NCI-H2081 (cell line): ENCODE measurements around the gene HSD17B13.

Source experiments
- DNase-seq, 2 experiments: peaks; one replicate each; lab custom pipeline; 2025; lab: John Stamatoyannopoulos, UW

The HSD17B13 gene

GRCh38 chr4:87266986-87267385 is 55.7 kb downstream of the HSD17B13 start:
- no peak for DNase-seq

DNA sequence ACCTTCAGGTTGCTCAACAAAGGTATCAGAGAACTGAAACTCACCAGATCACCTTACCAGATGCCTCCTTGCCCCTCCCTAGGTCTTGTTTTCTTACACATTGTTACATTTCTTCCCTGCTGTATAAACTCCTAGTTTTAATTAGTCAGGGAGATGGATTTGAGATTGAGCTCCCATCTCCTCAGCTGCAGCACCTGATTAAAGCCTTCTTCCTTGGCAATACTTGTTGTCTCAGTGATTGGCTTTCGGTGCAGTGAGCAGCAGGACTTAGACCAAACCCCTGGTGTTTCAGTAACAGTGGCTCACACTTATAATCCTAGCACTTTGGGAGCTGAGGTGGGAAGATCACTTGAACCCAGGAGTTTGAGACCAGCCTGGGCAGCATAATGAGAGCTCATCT is 59.8 kb downstream of the HSD17B13 start:
- no peak for DNase-seq

DNA sequence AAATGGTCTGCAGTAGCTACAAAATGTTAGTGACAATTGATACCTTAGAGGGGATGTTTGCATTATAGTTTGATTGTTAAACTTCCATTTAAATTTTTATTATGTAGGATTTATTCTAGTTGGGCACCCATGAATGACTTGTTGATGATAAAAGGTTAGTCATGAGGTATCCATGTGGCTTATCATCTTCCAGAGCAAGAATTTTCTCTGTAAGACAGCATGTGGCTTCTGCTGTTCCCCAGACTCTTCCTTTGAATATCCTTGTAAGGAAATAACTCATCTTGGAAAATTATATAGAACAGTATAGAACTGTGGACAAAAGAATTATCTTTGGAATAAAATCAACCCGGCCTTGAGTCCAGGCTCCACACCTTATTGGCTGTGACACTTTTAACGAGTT is 62.2 kb downstream of the HSD17B13 start:
- no peak for DNase-seq

GRCh38 chr4:87258677-87259076 is 64.0 kb downstream of the HSD17B13 start:
- no peak for DNase-seq

- DNase-seq: peak in 1 of 2 experiments; percentile 69
Observed at GRCh38 chr4:87257523-87257922, 65.2 kb downstream of the HSD17B13 start.

- DNase-seq: no peak
Observed at GRCh38 chr4:87255755-87256154, 66.9 kb downstream of the HSD17B13 start.
